ENCODE results near the gene ARHGAP25. TPM values are rescaled to one million over a fixed set of nuclear protein-coding genes. Genes with fewer than 3 reads are reported as not detected.

Gene ARHGAP25
- total and polyA plus RNA-seq, 2 of the 4 experiments (the other 2 are of a cell fraction) = 0.29 to 0.36 TPM

DNA sequence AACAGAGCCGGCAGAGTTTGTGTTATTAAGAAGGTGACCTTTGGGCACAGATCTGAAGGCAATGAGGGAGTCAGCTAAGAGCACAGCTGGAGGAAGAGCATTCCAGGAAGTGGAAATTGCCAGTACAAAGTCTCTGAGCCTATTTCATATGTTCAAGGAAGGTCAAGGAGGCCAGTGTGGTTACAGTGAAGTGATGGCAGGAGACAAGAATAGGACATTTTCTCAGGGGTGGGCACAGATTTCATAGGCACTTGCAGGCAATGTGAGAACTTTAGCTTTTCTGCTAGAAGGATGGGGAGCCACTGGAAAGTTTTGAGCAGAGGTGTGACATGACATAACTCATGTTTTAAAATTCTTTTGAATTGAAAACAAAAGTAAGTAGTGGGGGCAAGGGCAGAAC, 50.3 kb downstream of the ARHGAP25 start:
- H3K4me3 ChIP-seq (ENCODE audit: insufficient read depth, low read depth, low read length) = no peak overlapping the region
- no peaks in the 10 kb centered on the region for H3K36me3 ChIP-seq (ENCODE audit: control insufficient read depth, insufficient read depth, low read length)
- H3K4ac ChIP-seq (ENCODE audit: low read depth, low read length) = no peak overlapping the region
- H3K23ac ChIP-seq (ENCODE audit: low read depth, low read length) = no peak overlapping the region
- H2BK5ac ChIP-seq (ENCODE audit: low read depth, low read length, poor library complexity, severe bottlenecking) = no peak overlapping the region
- H3K4me2 ChIP-seq (ENCODE audit: low read depth, low read length) = no peak overlapping the region
- intact Hi-C loops (cut with micrococcal nuclease) (no loop called here), in situ Hi-C loops (cut with MboI; ENCODE audit: low sequenced_read_pairs) (no loop called here), dilution Hi-C loops (cut with HindIII; ENCODE audit: low sequenced_read_pairs, unreplicated experiment) (no loop called here)
- no peaks in the 10 kb centered on the region for H3K9me1 ChIP-seq (ENCODE audit: insufficient read depth, low read length)
- CTCF ChIA-PET = no interaction called here
- no peak overlapping the region for H2BK20ac ChIP-seq (ENCODE audit: low read depth, low read length)
- WGBS, 2 experiments (ENCODE audit: extremely low coverage in 2 of 2, insufficient read length in 1 of 2) = 0% methylated on average over 1 of the region's 1 CpG; no CpG with 5 or more reads in 1 of the 2 experiments
- TF ChIP-seq NFE2L2 (IDR thresholded peaks at IDR 0.05; ENCODE audit: low read depth, low read length) (no peak), MAZ (IDR thresholded peaks at IDR 0.05; ENCODE audit: borderline replicate concordance, low read depth, low read length) (no peak), POLR2A (IDR thresholded peaks at IDR 0.05; ENCODE audit: low read depth, low read length) (no peak), FOS (IDR thresholded peaks at IDR 0.05; ENCODE audit: low read depth, low read length) (no peak)
- no peak for ATAC-seq (ENCODE audit: low read depth)
- no peak for DNase-seq
- H2AFZ ChIP-seq (replicated peaks; ENCODE audit: low read length, poor library complexity) = no peak overlapping the region
- H4K20me1 ChIP-seq (ENCODE audit: insufficient read depth, low read length) = no peaks in the 10 kb centered on the region
- H3K9me3 ChIP-seq (ENCODE audit: control insufficient read depth, insufficient read depth, low read length) = no peaks in the 10 kb centered on the region
- H3K27ac ChIP-seq (ENCODE audit: insufficient read depth, low read length) = no peak overlapping the region
- no peak overlapping the region for H4K91ac ChIP-seq (ENCODE audit: insufficient read depth, low read depth, low read length)
- H2BK15ac ChIP-seq (ENCODE audit: low read depth, low read length) = no peak overlapping the region
- no peak overlapping the region for H4K8ac ChIP-seq (ENCODE audit: low read depth in 2 of 2, low read length in 2 of 2)
- no TSS peak for BruUV-seq (replicated peaks)
- H2BK120ac ChIP-seq (ENCODE audit: low read depth, low read length) = no peak overlapping the region
- H3K4me1 ChIP-seq (ENCODE audit: control insufficient read depth, insufficient read depth, low read length) = no peaks in the 10 kb centered on the region
- H2AK5ac ChIP-seq (ENCODE audit: low read depth, low read length) = no peak overlapping the region
- no peak overlapping the region for H3K56ac ChIP-seq (ENCODE audit: extremely low read depth, insufficient read depth, low read length)
- H3K9ac ChIP-seq (ENCODE audit: low read depth, low read length) = no peak overlapping the region
- no peaks in the 10 kb centered on the region for H3K79me1 ChIP-seq (ENCODE audit: low read depth in 1 of 2, low read length in 2 of 2)
- no peak overlapping the region for H2AK9ac ChIP-seq (replicated peaks; ENCODE audit: low read depth, low read length, poor library complexity)
- H3K18ac ChIP-seq (ENCODE audit: low read depth, low read length) = no peak overlapping the region
- no peak overlapping the region for H4K5ac ChIP-seq (ENCODE audit: low read depth, low read length)
- peaks cover 14% of the 10 kb centered on the region for H3K27me3 ChIP-seq (ENCODE audit: control insufficient read depth, insufficient read depth, low read length)
- no peak overlapping the region for H3K14ac ChIP-seq (replicated peaks; ENCODE audit: low read depth, low read length)
- POLR2A ChIA-PET (ENCODE audit: unreplicated experiment) = no interaction called here
